ENCODE data around the gene GRIA1. TPM values are rescaled to one million over a fixed set of nuclear protein-coding genes. Genes with fewer than 3 reads are reported as not detected.

The GRIA1 gene
- total and polyA plus RNA-seq, 2 of the 4 experiments (the other 2 are of a cell fraction) = 0.48 to 1.3 TPM

GRCh38 chr5:153480401-153480800, 10.1 kb upstream of the GRIA1 start:
- H4K91ac ChIP-seq (ENCODE audit: insufficient read depth, low read depth, low read length) = no peak overlapping the region
- no peak overlapping the region for H2AK9ac ChIP-seq (replicated peaks; ENCODE audit: low read depth, low read length, poor library complexity)
- no peaks in the 10 kb centered on the region for H3K79me1 ChIP-seq (ENCODE audit: low read depth in 1 of 2, low read length in 2 of 2)
- TF ChIP-seq MAZ (IDR thresholded peaks at IDR 0.05; ENCODE audit: borderline replicate concordance, low read depth, low read length) (no peak), MAFK (IDR thresholded peaks at IDR 0.05; ENCODE audit: low read depth, low read length) (no peak), ELK1 (IDR thresholded peaks at IDR 0.05; ENCODE audit: borderline replicate concordance, low read depth, low read length) (no peak), SMC3 (IDR thresholded peaks at IDR 0.05; ENCODE audit: low read depth, low read length) (no peak), NFE2L2 (IDR thresholded peaks at IDR 0.05; ENCODE audit: low read depth, low read length) (no peak), RFX5 (IDR thresholded peaks at IDR 0.05; ENCODE audit: low read depth, low read length) (no peak), FOS (IDR thresholded peaks at IDR 0.05; ENCODE audit: low read depth, low read length) (no peak), BHLHE40 (IDR thresholded peaks at IDR 0.05; ENCODE audit: low read depth, low read length) (no peak), RAD21 (IDR thresholded peaks at IDR 0.05; ENCODE audit: low read length) (no peak)
- dilution Hi-C loops (cut with HindIII; ENCODE audit: low sequenced_read_pairs, unreplicated experiment) = no loop called here
- ChIA-PET CTCF (no interaction called here), POLR2A (ENCODE audit: unreplicated experiment) (no interaction called here)
- no peak overlapping the region for H3K4me2 ChIP-seq (ENCODE audit: low read depth, low read length)
- no peak overlapping the region for H3K27ac ChIP-seq (ENCODE audit: insufficient read depth, low read length)
- H4K20me1 ChIP-seq (ENCODE audit: insufficient read depth, low read length) = no peaks in the 10 kb centered on the region
- H3K4me1 ChIP-seq (ENCODE audit: control insufficient read depth, insufficient read depth, low read length) = no peaks in the 10 kb centered on the region
- H2BK15ac ChIP-seq (ENCODE audit: low read depth, low read length) = peak overlapping the region; percentile 9; the same call in 1 of the 3 replicates
- 0 out of 2 replicates have a peak overlapping the region, but pooled peaks have one; percentile 0 for H3K14ac ChIP-seq (replicated peaks; ENCODE audit: low read depth, low read length)
- H3K9ac ChIP-seq (ENCODE audit: low read depth, low read length) = no peak overlapping the region
- no peaks in the 10 kb centered on the region for H3K9me3 ChIP-seq (ENCODE audit: control insufficient read depth, insufficient read depth, low read length)
- no peaks in the 10 kb centered on the region for H3K27me3 ChIP-seq (ENCODE audit: control insufficient read depth, insufficient read depth, low read length)
- peak overlapping the region; percentile 54 for H2AFZ ChIP-seq (replicated peaks; ENCODE audit: low read length, poor library complexity)
- no peaks in the 10 kb centered on the region for H3K36me3 ChIP-seq (ENCODE audit: control insufficient read depth, insufficient read depth, low read length)
- no peak overlapping the region for H3K56ac ChIP-seq (ENCODE audit: extremely low read depth, insufficient read depth, low read length)
- H3K9me1 ChIP-seq (ENCODE audit: insufficient read depth, low read length) = no peaks in the 10 kb centered on the region
- in situ Hi-C loops (cut with MboI; ENCODE audit: low sequenced_read_pairs) = loop anchor here (10.0 kb wide), 1 partner anchor 484 kb away; no protein-coding TSS in a partner anchor
- H3K4ac ChIP-seq (ENCODE audit: low read depth, low read length) = no peak overlapping the region
- H4K5ac ChIP-seq (ENCODE audit: low read depth, low read length) = no peak overlapping the region
- no peak overlapping the region for H2BK5ac ChIP-seq (ENCODE audit: low read depth, low read length, poor library complexity, severe bottlenecking)
- no peak overlapping the region for H2AK5ac ChIP-seq (ENCODE audit: low read depth, low read length)
- H3K23ac ChIP-seq (ENCODE audit: low read depth, low read length) = no peak overlapping the region
- H2BK120ac ChIP-seq (ENCODE audit: low read depth, low read length) = no peak overlapping the region
- intact Hi-C loops (cut with micrococcal nuclease) = no loop called here
- no peak overlapping the region for H2BK20ac ChIP-seq (ENCODE audit: low read depth, low read length)
- no peak overlapping the region for H3K4me3 ChIP-seq (ENCODE audit: insufficient read depth, low read depth, low read length)
- BruUV-seq (replicated peaks) = no TSS peak
- H4K8ac ChIP-seq (ENCODE audit: low read depth in 2 of 2, low read length in 2 of 2) = no peak overlapping the region; a peak in 1 of 4 replicates
- DNase-seq (peak; percentile 52), ATAC-seq (ENCODE audit: low read depth) (no peak; the same call in 1 of the 2 replicates)
- no peak overlapping the region; the same call in 1 of the 2 replicates for H3K18ac ChIP-seq (ENCODE audit: low read depth, low read length)
